ENCODE data around the gene MRPL55. TPM values are rescaled to one million over a fixed set of nuclear protein-coding genes. Genes with fewer than 3 reads are reported as not detected.

MRPL55 gene
- total and polyA plus RNA-seq, 5 donors, result 51.6 to 103 (median 53.1) TPM

- DNase-seq, result peak in 1 of 3 donors; percentile 8
- no peak overlapping the region for H3K4me3 ChIP-seq (ENCODE audit: low read length)
- H3K27ac ChIP-seq (ENCODE audit: low read length), result no peak overlapping the region
- intact Hi-C loops (cut with DNase I), result no loop called here
- ATAC-seq, result no peak
- no peaks in the 10 kb centered on the region for H3K27me3 ChIP-seq (ENCODE audit: control insufficient read depth, insufficient read depth)
- H3K9me3 ChIP-seq (ENCODE audit: control insufficient read depth, low read length), result no peaks in the 10 kb centered on the region
- 72% methylated on average over 3 of the region's 3 CpGs for WGBS
- H3K4me1 ChIP-seq (ENCODE audit: control insufficient read depth, insufficient read depth, low read length), result peaks cover 15% of the 10 kb centered on the region
Measured at GRCh38 chr1:228152918-228153258, 43.8 kb upstream of the MRPL55 start.

GRCh38 chr1:228152097-228152917, 43.2 kb upstream of the MRPL55 start:
- H3K4me1 ChIP-seq (ENCODE audit: control insufficient read depth, insufficient read depth, low read length), result peaks cover 15% of the 10 kb centered on the region
- no peaks in the 10 kb centered on the region for H3K9me3 ChIP-seq (ENCODE audit: control insufficient read depth, low read length)
- ATAC-seq (no peak), DNase-seq (peak in 1 of 3 donors; percentile 63)
- H3K4me3 ChIP-seq (ENCODE audit: low read length), result no peak overlapping the region
- H3K27ac ChIP-seq (ENCODE audit: low read length), result no peak overlapping the region
- no peaks in the 10 kb centered on the region for H3K27me3 ChIP-seq (ENCODE audit: control insufficient read depth, insufficient read depth)
- intact Hi-C loops (cut with DNase I), result no loop called here
- WGBS, result 90% methylated on average over 19 of the region's 19 CpGs

GRCh38 chr1:228151180-228151925, 42.3 kb upstream of the MRPL55 start:
- DNase-seq (peak in 1 of 3 donors; percentile 58), ATAC-seq (no peak)
- WGBS, result 65% methylated on average over 12 of the region's 12 CpGs
- Histone ChIP-seq H3K4me1 (ENCODE audit: control insufficient read depth, insufficient read depth, low read length) (peaks cover 15% of the 10 kb centered on the region), H3K9me3 (ENCODE audit: control insufficient read depth, low read length) (no peaks in the 10 kb centered on the region), H3K27ac (ENCODE audit: low read length) (peak overlapping the region; percentile 62), H3K27me3 (ENCODE audit: control insufficient read depth, insufficient read depth) (no peaks in the 10 kb centered on the region), H3K4me3 (ENCODE audit: low read length) (no peak overlapping the region)
- intact Hi-C loops (cut with DNase I), result no loop called here

- intact Hi-C loops (cut with DNase I), result no loop called here
- Histone ChIP-seq H3K27me3 (ENCODE audit: control insufficient read depth, insufficient read depth) (no peaks in the 10 kb centered on the region), H3K4me3 (ENCODE audit: low read length) (no peak overlapping the region), H3K27ac (ENCODE audit: low read length) (peak overlapping the region; percentile 62), H3K4me1 (ENCODE audit: control insufficient read depth, insufficient read depth, low read length) (peaks cover 15% of the 10 kb centered on the region), H3K9me3 (ENCODE audit: control insufficient read depth, low read length) (no peaks in the 10 kb centered on the region)
- ATAC-seq, result peak; percentile 63 to 68
- 20% methylated on average over 17 of the region's 17 CpGs for WGBS
- peak; percentile 84 to 92 (median 92) for DNase-seq
Measured at GRCh38 chr1:228150461-228151179, 41.5 kb upstream of the MRPL55 start.

GRCh38 chr1:228150120-228150460, 41.0 kb upstream of the MRPL55 start:
- peak overlapping the region; percentile 62 for H3K27ac ChIP-seq (ENCODE audit: low read length)
- WGBS, result 62% methylated on average over 7 of the region's 7 CpGs
- H3K27me3 ChIP-seq (ENCODE audit: control insufficient read depth, insufficient read depth), result no peaks in the 10 kb centered on the region
- ATAC-seq (peak; percentile 0 to 5), DNase-seq (peak in 1 of 3 donors; percentile 70)
- H3K4me3 ChIP-seq (ENCODE audit: low read length), result no peak overlapping the region
- H3K4me1 ChIP-seq (ENCODE audit: control insufficient read depth, insufficient read depth, low read length), result peaks cover 15% of the 10 kb centered on the region
- H3K9me3 ChIP-seq (ENCODE audit: control insufficient read depth, low read length), result no peaks in the 10 kb centered on the region
- intact Hi-C loops (cut with DNase I), result no loop called here

GRCh38 chr1:228149406-228150119, 40.5 kb upstream of the MRPL55 start, which contains the start of gene GJC2:
Gene GJC2 (plus strand): TSS chr1:228149930. CDS start chr1:228157759, 7,829 bp downstream.
- H3K27ac ChIP-seq (ENCODE audit: low read length), result peak within 1 kb of the TSS; percentile 62
- DNase-seq (peak; percentile 70 to 88 (median 87)), ATAC-seq (peak; percentile 55 to 71)
- 29% methylated on average over 17 of the region's 17 CpGs for WGBS
- no peaks in the 10 kb centered on the region for H3K27me3 ChIP-seq (ENCODE audit: control insufficient read depth, insufficient read depth)
- intact Hi-C loops (cut with DNase I), result no loop called here
- no peaks in the 10 kb centered on the region for H3K9me3 ChIP-seq (ENCODE audit: control insufficient read depth, low read length)
- H3K4me1 ChIP-seq (ENCODE audit: control insufficient read depth, insufficient read depth, low read length), result peaks cover 15% of the 10 kb centered on the region
- H3K4me3 ChIP-seq (ENCODE audit: low read length), result no peak within 1 kb of the TSS

GRCh38 chr1:228148935-228149405, 39.9 kb upstream of the MRPL55 start:
- H3K4me1 ChIP-seq (ENCODE audit: control insufficient read depth, insufficient read depth, low read length), result peaks cover 15% of the 10 kb centered on the region
- H3K27me3 ChIP-seq (ENCODE audit: control insufficient read depth, insufficient read depth), result no peaks in the 10 kb centered on the region
- intact Hi-C loops (cut with DNase I), result no loop called here
- no peaks in the 10 kb centered on the region for H3K9me3 ChIP-seq (ENCODE audit: control insufficient read depth, low read length)
- DNase-seq, result peak in 1 of 3 donors; percentile 63
- no peak overlapping the region for H3K4me3 ChIP-seq (ENCODE audit: low read length)
- peak overlapping the region; percentile 47 for H3K27ac ChIP-seq (ENCODE audit: low read length)
- no peak for ATAC-seq
- WGBS, result 65% methylated on average over 8 of the region's 8 CpGs

GRCh38 chr1:228148196-228148861, 39.2 kb upstream of the MRPL55 start:
- no peaks in the 10 kb centered on the region for H3K27me3 ChIP-seq (ENCODE audit: control insufficient read depth, insufficient read depth)
- peak overlapping the region; percentile 26 for H3K27ac ChIP-seq (ENCODE audit: low read length)
- WGBS, result 49% methylated on average over 18 of the region's 18 CpGs
- peaks cover 15% of the 10 kb centered on the region for H3K4me1 ChIP-seq (ENCODE audit: control insufficient read depth, insufficient read depth, low read length)
- ATAC-seq (peak; percentile 6 to 33), DNase-seq (peak; percentile 57 to 78 (median 69))
- H3K9me3 ChIP-seq (ENCODE audit: control insufficient read depth, low read length), result no peaks in the 10 kb centered on the region
- intact Hi-C loops (cut with DNase I), result no loop called here
- no peak overlapping the region for H3K4me3 ChIP-seq (ENCODE audit: low read length)

- DNase-seq, result no peak
- peaks cover 18% of the 10 kb centered on the region for H3K4me1 ChIP-seq (ENCODE audit: control insufficient read depth, insufficient read depth, low read length)
Measured at GRCh38 chr1:228147768-228148167, 38.7 kb upstream of the MRPL55 start.

GRCh38 chr1:228147151-228147693, 38.1 kb upstream of the MRPL55 start:
- peak in 1 of 3 donors; percentile 61 for DNase-seq
- Histone ChIP-seq H3K4me1 (ENCODE audit: control insufficient read depth, insufficient read depth, low read length) (peaks cover 21% of the 10 kb centered on the region), H3K9me3 (ENCODE audit: control insufficient read depth, low read length) (no peaks in the 10 kb centered on the region), H3K27ac (ENCODE audit: low read length) (no peak overlapping the region), H3K27me3 (ENCODE audit: control insufficient read depth, insufficient read depth) (no peaks in the 10 kb centered on the region), H3K4me3 (ENCODE audit: low read length) (no peak overlapping the region)
- intact Hi-C loops (cut with DNase I), result no loop called here
- 93% methylated on average over 20 of the region's 20 CpGs for WGBS
- ATAC-seq, result no peak

More at GRCh38 chr1:228147768-228148167, 38.7 kb upstream of the MRPL55 start:
- H3K27me3 ChIP-seq (ENCODE audit: control insufficient read depth, insufficient read depth), result no peaks in the 10 kb centered on the region
- no peaks in the 10 kb centered on the region for H3K9me3 ChIP-seq (ENCODE audit: control insufficient read depth, low read length)
- intact Hi-C loops (cut with DNase I), result no loop called here
- no peak for ATAC-seq
- 83% methylated on average over 4 of the region's 4 CpGs for WGBS
- no peak overlapping the region for H3K4me3 ChIP-seq (ENCODE audit: low read length)
- no peak overlapping the region for H3K27ac ChIP-seq (ENCODE audit: low read length)

Data from right cardiac atrium (tissue), 5 donors.